ENCODE measurements around the gene RSPO4.

Gene RSPO4

GRCh38 chr20:916125-916799 is 85.8 kb downstream of the RSPO4 start, which contains the start of gene ANGPT4:
TSS of gene ANGPT4 (minus strand) at chr20:916334. CDS start at chr20:916214, 120 bp downstream.
- Histone ChIP-seq H3K79me2 (ENCODE audit: insufficient read depth, low read length) (no peaks in the 10 kb centered on the region), H3K4me3 (ENCODE audit: low read depth in 1 of 2, low read length in 2 of 2) (no peak within 1 kb of the TSS), H3K4me2 (ENCODE audit: insufficient read depth, low read length) (no peak within 1 kb of the TSS), H3K27ac (ENCODE audit: low read length) (no peak within 1 kb of the TSS), H3K9me3 (ENCODE audit: insufficient read depth, low read length, severe bottlenecking) (no peaks in the 10 kb centered on the region), H3K36me3 (ENCODE audit: insufficient read depth, low read length) (no peaks in the 10 kb centered on the region), H3K27me3 (ENCODE audit: insufficient read depth, low read length, poor library complexity) (peaks cover 24% of the 10 kb centered on the region), H3K9ac (ENCODE audit: low read depth, low read length) (no peak within 1 kb of the TSS), H3K4me1 (ENCODE audit: insufficient read depth, low read length) (no peaks in the 10 kb centered on the region), H4K20me1 (ENCODE audit: insufficient read depth, low read length) (peaks cover 8% of the 10 kb centered on the region; the same call in 1 of the 2 replicates), H2AFZ (ENCODE audit: low read depth, low read length) (no peak within 1 kb of the TSS)
- ATAC-seq (ENCODE audit: insufficient read depth, low read depth) (no peak), DNase-seq (no peak)
- no peak for TF ChIP-seq EZH2 (IDR thresholded peaks at IDR 0.05; ENCODE audit: borderline replicate concordance, low read depth, low read length, severe bottlenecking)
- TF ChIP-seq CTCF (IDR thresholded peaks at IDR 0.05; ENCODE audit: borderline replicate concordance, extremely low read depth, low read length, poor library complexity, severe bottlenecking): no peak

- H4K20me1 ChIP-seq (ENCODE audit: insufficient read depth, low read length): peaks cover 8% of the 10 kb centered on the region; the same call in 1 of the 2 replicates
- ATAC-seq (ENCODE audit: insufficient read depth, low read depth) (no peak), DNase-seq (no peak)
- no peak overlapping the region for H3K27ac ChIP-seq (ENCODE audit: low read length)
- H3K4me3 ChIP-seq (ENCODE audit: low read depth in 1 of 2, low read length in 2 of 2): no peak overlapping the region
- no peak overlapping the region for H2AFZ ChIP-seq (ENCODE audit: low read depth, low read length)
- TF ChIP-seq EZH2 (IDR thresholded peaks at IDR 0.05; ENCODE audit: borderline replicate concordance, low read depth, low read length, severe bottlenecking) (no peak), CTCF (IDR thresholded peaks at IDR 0.05; ENCODE audit: borderline replicate concordance, extremely low read depth, low read length, poor library complexity, severe bottlenecking) (no peak)
- H3K4me1 ChIP-seq (ENCODE audit: insufficient read depth, low read length): no peaks in the 10 kb centered on the region
- no peak overlapping the region for H3K9ac ChIP-seq (ENCODE audit: low read depth, low read length)
- H3K27me3 ChIP-seq (ENCODE audit: insufficient read depth, low read length, poor library complexity): peaks cover 24% of the 10 kb centered on the region
- no peaks in the 10 kb centered on the region for H3K36me3 ChIP-seq (ENCODE audit: insufficient read depth, low read length)
- no peak overlapping the region for H3K4me2 ChIP-seq (ENCODE audit: insufficient read depth, low read length)
- no peaks in the 10 kb centered on the region for H3K9me3 ChIP-seq (ENCODE audit: insufficient read depth, low read length, severe bottlenecking)
- no peaks in the 10 kb centered on the region for H3K79me2 ChIP-seq (ENCODE audit: insufficient read depth, low read length)
These were observed 87.2 kb downstream of the RSPO4 start for GRCh38 chr20:914727-915498.

GRCh38 chr20:913306-913849 is 88.7 kb downstream of the RSPO4 start:
- no peak for ATAC-seq (ENCODE audit: insufficient read depth, low read depth)
- peaks cover 24% of the 10 kb centered on the region for H3K27me3 ChIP-seq (ENCODE audit: insufficient read depth, low read length, poor library complexity)
- TF ChIP-seq EZH2 (IDR thresholded peaks at IDR 0.05; ENCODE audit: borderline replicate concordance, low read depth, low read length, severe bottlenecking) (no peak), CTCF (IDR thresholded peaks at IDR 0.05; ENCODE audit: borderline replicate concordance, extremely low read depth, low read length, poor library complexity, severe bottlenecking) (no peak)
- no peaks in the 10 kb centered on the region for H3K9me3 ChIP-seq (ENCODE audit: insufficient read depth, low read length, severe bottlenecking)
- H3K36me3 ChIP-seq (ENCODE audit: insufficient read depth, low read length): no peaks in the 10 kb centered on the region
- peaks cover 8% of the 10 kb centered on the region for H4K20me1 ChIP-seq (ENCODE audit: insufficient read depth, low read length)
- H3K79me2 ChIP-seq (ENCODE audit: insufficient read depth, low read length): no peaks in the 10 kb centered on the region
- DNase-seq: no peak
- H3K9ac ChIP-seq (ENCODE audit: low read depth, low read length): no peak overlapping the region
- H3K4me1 ChIP-seq (ENCODE audit: insufficient read depth, low read length): no peaks in the 10 kb centered on the region
- no peak overlapping the region for H3K4me3 ChIP-seq (ENCODE audit: low read depth in 1 of 2, low read length in 2 of 2)
- H2AFZ ChIP-seq (ENCODE audit: low read depth, low read length): no peak overlapping the region
- H3K4me2 ChIP-seq (ENCODE audit: insufficient read depth, low read length): no peak overlapping the region
- H3K27ac ChIP-seq (ENCODE audit: low read length): no peak overlapping the region

Data from DND-41 (cell line).